Measurements from ENCODE around the gene HIVEP3. TPM values are rescaled to one million over a fixed set of nuclear protein-coding genes. Genes with fewer than 3 reads are reported as not detected.

Gene HIVEP3
- total and polyA plus RNA-seq, 2 donors (not counting 1 experiment from before 2014, with no cell fraction given): 2.0 to 5.1 TPM

DNA sequence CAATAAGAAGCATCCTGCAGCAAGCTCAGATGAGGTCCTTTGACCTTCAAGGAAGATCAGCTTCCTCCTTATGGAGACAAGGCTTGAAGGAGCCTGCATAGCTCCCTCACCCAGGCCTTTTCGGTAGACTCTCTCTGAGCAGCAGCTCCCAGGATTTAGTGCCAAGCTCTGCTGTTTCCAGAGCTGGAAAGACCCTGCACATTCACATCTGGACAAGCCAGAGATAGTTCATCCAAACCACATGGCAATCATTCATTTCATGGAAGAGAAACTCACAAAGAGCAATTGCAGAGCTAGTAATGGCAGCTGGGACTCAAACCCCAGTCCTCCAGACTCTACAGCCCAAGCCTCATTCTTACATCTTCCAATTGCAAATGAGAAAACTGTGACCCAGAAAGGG, 357.8 kb downstream of the HIVEP3 start:
- Histone ChIP-seq H3K9ac (ENCODE audit: low read length) (no peak overlapping the region), H2AFZ (ENCODE audit: insufficient read depth, low read depth, low read length, poor library complexity, severe bottlenecking) (no peak overlapping the region), H3K9me3 (ENCODE audit: control extremely low read depth in 1 of 3, control insufficient read depth in 2 of 3, insufficient read depth in 1 of 3, low read length in 2 of 3) (no peaks in the 10 kb centered on the region), H3K27ac (ENCODE audit: low read length in 2 of 2) (no peak overlapping the region), H3K36me3 (replicated peaks in 1 of 2; ENCODE audit: control extremely low read depth in 1 of 2, control insufficient read depth in 1 of 2, extremely low read depth in 1 of 2, insufficient read depth in 2 of 2, low read length in 1 of 2) (peaks cover under 1 to 4% of the 10 kb centered on the region in 2 experiments), H3K4me3 (ENCODE audit: control extremely low read depth in 1 of 5, extremely low read depth in 1 of 5, insufficient read depth in 1 of 5, low read depth in 2 of 5, low read length in 4 of 5) (no peak overlapping the region), H3K27me3 (replicated peaks in 1 of 4; ENCODE audit: control extremely low read depth in 1 of 4, control insufficient read depth in 3 of 4, insufficient read depth in 4 of 4, low read length in 3 of 4) (no peaks in the 10 kb centered on the region), H3K4me1 (ENCODE audit: control insufficient read depth in 2 of 2, insufficient read depth in 2 of 2, low read length in 2 of 2) (no peaks in the 10 kb centered on the region), H3K4me2 (replicated peaks; ENCODE audit: low read depth, low read length, poor library complexity, severe bottlenecking) (no peak overlapping the region), H3K79me2 (ENCODE audit: control insufficient read depth, insufficient read depth, low read length) (no peaks in the 10 kb centered on the region), H4K20me1 (ENCODE audit: control insufficient read depth, insufficient read depth, low read length, poor library complexity, severe bottlenecking) (no peaks in the 10 kb centered on the region)
- Mint-ChIP-seq H3K27ac (no peak overlapping the region), H3K4me1 (peaks cover 2% of the 10 kb centered on the region), H3K4me3 (no peak overlapping the region), H3K9me3 (ENCODE audit: insufficient read depth) (no peaks in the 10 kb centered on the region), H3K27me3 (no peaks in the 10 kb centered on the region)
- ChIA-PET POLR2A (no interaction called here), CTCF (interaction anchor here (0.8 to 1.0 kb wide), 2 partner anchors 12 to 13 kb away, joined by 3 to 4 read pairs; no protein-coding TSS in a partner anchor)
- TF ChIP-seq EZH2 (IDR thresholded peaks at IDR 0.05; ENCODE audit: borderline replicate concordance, insufficient read depth, low read depth, low read length, poor library complexity, severe bottlenecking): no peak
- TF ChIP-seq, protein P1, sequence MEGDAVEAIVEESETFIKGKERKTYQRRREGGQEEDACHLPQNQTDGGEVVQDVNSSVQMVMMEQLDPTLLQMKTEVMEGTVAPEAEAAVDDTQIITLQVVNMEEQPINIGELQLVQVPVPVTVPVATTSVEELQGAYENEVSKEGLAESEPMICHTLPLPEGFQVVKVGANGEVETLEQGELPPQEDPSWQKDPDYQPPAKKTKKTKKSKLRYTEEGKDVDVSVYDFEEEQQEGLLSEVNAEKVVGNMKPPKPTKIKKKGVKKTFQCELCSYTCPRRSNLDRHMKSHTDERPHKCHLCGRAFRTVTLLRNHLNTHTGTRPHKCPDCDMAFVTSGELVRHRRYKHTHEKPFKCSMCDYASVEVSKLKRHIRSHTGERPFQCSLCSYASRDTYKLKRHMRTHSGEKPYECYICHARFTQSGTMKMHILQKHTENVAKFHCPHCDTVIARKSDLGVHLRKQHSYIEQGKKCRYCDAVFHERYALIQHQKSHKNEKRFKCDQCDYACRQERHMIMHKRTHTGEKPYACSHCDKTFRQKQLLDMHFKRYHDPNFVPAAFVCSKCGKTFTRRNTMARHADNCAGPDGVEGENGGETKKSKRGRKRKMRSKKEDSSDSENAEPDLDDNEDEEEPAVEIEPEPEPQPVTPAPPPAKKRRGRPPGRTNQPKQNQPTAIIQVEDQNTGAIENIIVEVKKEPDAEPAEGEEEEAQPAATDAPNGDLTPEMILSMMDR (IDR thresholded peaks at IDR 0.05): no peak
- 100% methylated on average over 1 of the region's 1 CpG for WGBS (ENCODE audit: insufficient coverage)
- DNase-seq (no peak), ATAC-seq (ENCODE audit: low read depth) (no peak)
- intact Hi-C loops (cut with micrococcal nuclease): no loop called here

DNA sequence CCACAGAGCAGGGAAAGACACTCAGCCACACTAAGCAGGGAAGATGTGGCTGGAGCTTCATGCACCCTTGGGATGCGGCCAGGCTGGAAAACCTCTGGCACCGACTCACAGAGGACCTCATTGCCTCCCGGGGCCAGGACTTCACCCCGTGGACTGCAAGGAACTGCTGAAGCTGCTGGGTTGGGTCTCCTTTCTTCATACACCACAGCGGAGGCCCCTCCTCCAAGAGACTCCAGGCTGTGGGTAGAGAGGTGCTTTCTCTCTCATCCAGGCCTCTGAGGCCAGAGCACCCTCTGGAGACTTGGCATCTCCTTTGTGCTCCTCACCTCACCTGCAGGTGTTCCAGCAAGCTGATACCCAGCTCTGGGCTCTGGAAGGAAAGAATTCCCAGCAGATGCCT, 358.2 kb downstream of the HIVEP3 start:
- no peak overlapping the region for H3K9ac ChIP-seq (ENCODE audit: low read length)
- H3K4me3 Mint-ChIP-seq: no peak overlapping the region
- no peaks in the 10 kb centered on the region for H3K79me2 ChIP-seq (ENCODE audit: control insufficient read depth, insufficient read depth, low read length)
- 93% methylated on average over 4 of the region's 5 CpGs for WGBS (ENCODE audit: insufficient coverage)
- no peak overlapping the region for H3K4me2 ChIP-seq (replicated peaks; ENCODE audit: low read depth, low read length, poor library complexity, severe bottlenecking)
- ATAC-seq (ENCODE audit: low read depth) (no peak), DNase-seq (no peak)
- intact Hi-C loops (cut with micrococcal nuclease): no loop called here
- H3K27ac ChIP-seq (ENCODE audit: low read length in 2 of 2): no peak overlapping the region
- CTCF ChIA-PET: no interaction called here
- no peaks in the 10 kb centered on the region for H3K27me3 Mint-ChIP-seq
- H3K4me1 Mint-ChIP-seq: peaks cover 2% of the 10 kb centered on the region
- H3K4me3 ChIP-seq (ENCODE audit: control extremely low read depth in 1 of 5, extremely low read depth in 1 of 5, insufficient read depth in 1 of 5, low read depth in 2 of 5, low read length in 4 of 5): no peak overlapping the region
- no peak overlapping the region for H2AFZ ChIP-seq (ENCODE audit: insufficient read depth, low read depth, low read length, poor library complexity, severe bottlenecking)
- H3K27ac Mint-ChIP-seq: no peak overlapping the region
- peaks cover 0 to 1% (median 0%) of the 10 kb centered on the region in 3 donors for H3K9me3 ChIP-seq (ENCODE audit: control extremely low read depth in 1 of 3, control insufficient read depth in 2 of 3, insufficient read depth in 1 of 3, low read length in 2 of 3)
- TF ChIP-seq, protein P1 (IDR thresholded peaks at IDR 0.05): no peak
- TF ChIP-seq EZH2 (IDR thresholded peaks at IDR 0.05; ENCODE audit: borderline replicate concordance, insufficient read depth, low read depth, low read length, poor library complexity, severe bottlenecking): no peak
- H4K20me1 ChIP-seq (ENCODE audit: control insufficient read depth, insufficient read depth, low read length, poor library complexity, severe bottlenecking): no peaks in the 10 kb centered on the region
- H3K9me3 Mint-ChIP-seq (ENCODE audit: insufficient read depth): no peaks in the 10 kb centered on the region
- no peaks in the 10 kb centered on the region for H3K27me3 ChIP-seq (replicated peaks in 1 of 4; ENCODE audit: control extremely low read depth in 1 of 4, control insufficient read depth in 3 of 4, insufficient read depth in 4 of 4, low read length in 3 of 4)
- POLR2A ChIA-PET: no interaction called here
- H3K36me3 ChIP-seq (replicated peaks in 1 of 2; ENCODE audit: control extremely low read depth in 1 of 2, control insufficient read depth in 1 of 2, extremely low read depth in 1 of 2, insufficient read depth in 2 of 2, low read length in 1 of 2): peaks cover 3 to 4% of the 10 kb centered on the region in 2 experiments
- no peaks in the 10 kb centered on the region for H3K4me1 ChIP-seq (ENCODE audit: control insufficient read depth in 2 of 2, insufficient read depth in 2 of 2, low read length in 2 of 2)
